ENCODE measurements around the gene PCSK9.

GRCh38 chr1:55049271-55049913 lies 10.0 kb downstream of the PCSK9 start:
- no peak for TF ChIP-seq CTCF (IDR thresholded peaks at IDR 0.05; ENCODE audit: low read depth, low read length)
- TF ChIP-seq POLR2A (IDR thresholded peaks at IDR 0.05; ENCODE audit: extremely low read depth, insufficient read length), result no peak

All from NB4 (cell line).